ENCODE results near the gene IQCE. TPM values are rescaled to one million over a fixed set of nuclear protein-coding genes. Genes with fewer than 3 reads are reported as not detected.

The IQCE gene
- polyA plus RNA-seq, 3 donors: 1.8 to 8.4 (median 3.0) TPM

DNA sequence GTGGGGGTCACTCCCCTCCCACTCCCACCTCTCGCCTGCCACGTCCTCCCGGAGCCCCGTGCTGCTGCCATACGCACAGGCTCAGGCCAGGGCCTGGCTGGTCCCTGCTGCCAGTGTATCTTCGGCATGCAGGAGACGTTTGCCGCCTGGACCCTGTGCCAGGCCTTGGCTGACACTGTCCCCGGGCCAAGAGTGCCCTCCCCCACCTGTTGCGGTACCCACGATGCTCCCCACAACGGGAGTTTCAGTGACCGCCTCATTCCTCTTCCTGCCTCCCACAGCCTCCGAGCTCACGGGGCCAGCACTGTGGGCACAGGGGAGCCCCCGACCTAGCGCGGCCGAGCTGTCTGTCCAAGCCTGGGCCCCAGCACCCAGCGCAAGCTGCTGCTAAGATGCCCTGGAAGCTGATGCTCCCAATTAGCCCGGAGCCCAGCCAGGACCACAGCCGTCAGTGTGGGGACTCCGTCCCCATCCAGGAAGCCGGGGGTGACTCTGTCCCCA is 80.5 kb downstream of the IQCE start:
- Histone ChIP-seq H3K36me3 (replicated peaks in 1 of 2; ENCODE audit: control insufficient read depth in 1 of 2, insufficient read depth in 2 of 2, low read length in 2 of 2) (peaks cover 3 to 14% of the 10 kb centered on the region in 2 donors), H3K4me3 (replicated peaks in 1 of 3; ENCODE audit: low read depth in 2 of 3, low read length in 3 of 3) (no peak overlapping the region), H2AFZ (ENCODE audit: insufficient read depth, low read depth, low read length, poor library complexity, severe bottlenecking) (no peak overlapping the region), H3K4me2 (replicated peaks; ENCODE audit: extremely low read depth, low read length, poor library complexity, severe bottlenecking) (no peak overlapping the region), H3K27ac (ENCODE audit: low read depth in 1 of 2, low read length in 2 of 2) (peak overlapping the region in 1 of 2 donors; percentile 1), H3K4me1 (ENCODE audit: control insufficient read depth in 1 of 2, insufficient read depth in 2 of 2, low read length in 2 of 2) (peaks cover 91 to 92% of the 10 kb centered on the region in 2 donors), H4K20me1 (ENCODE audit: insufficient read depth, low read length) (peaks cover 68% of the 10 kb centered on the region), H3K9me3 (replicated peaks in 1 of 2; ENCODE audit: control insufficient read depth in 1 of 2, insufficient read depth in 1 of 2, low read length in 2 of 2) (no peaks in the 10 kb centered on the region), H3K27me3 (ENCODE audit: control insufficient read depth in 2 of 2, insufficient read depth in 2 of 2, low read length in 2 of 2) (no peaks in the 10 kb centered on the region), H3K9ac (ENCODE audit: insufficient read depth, low read length, poor library complexity, severe bottlenecking) (no peak overlapping the region), H3K79me2 (ENCODE audit: insufficient read depth, low read length) (peaks cover 98% of the 10 kb centered on the region)
- Mint-ChIP-seq H3K4me1 (peaks cover 74% of the 10 kb centered on the region), H3K36me3 (peaks cover 27 to 46% of the 10 kb centered on the region in 2 donors), H3K27ac (peak overlapping the region in 6 of 7 donors; percentile 14 to 84 (median 54)), H3K4me3 (no peak overlapping the region), H3K27me3 (ENCODE audit: low read depth in 3 of 3) (peaks cover 0 to 4% (median 0%) of the 10 kb centered on the region in 3 donors), H3K9me3 (peaks cover 0 to 5% (median 0%) of the 10 kb centered on the region in 7 donors)
- WGBS (ENCODE audit: insufficient coverage): 64% methylated on average over 21 of the region's 24 CpGs
- TF ChIP-seq, protein P1, sequence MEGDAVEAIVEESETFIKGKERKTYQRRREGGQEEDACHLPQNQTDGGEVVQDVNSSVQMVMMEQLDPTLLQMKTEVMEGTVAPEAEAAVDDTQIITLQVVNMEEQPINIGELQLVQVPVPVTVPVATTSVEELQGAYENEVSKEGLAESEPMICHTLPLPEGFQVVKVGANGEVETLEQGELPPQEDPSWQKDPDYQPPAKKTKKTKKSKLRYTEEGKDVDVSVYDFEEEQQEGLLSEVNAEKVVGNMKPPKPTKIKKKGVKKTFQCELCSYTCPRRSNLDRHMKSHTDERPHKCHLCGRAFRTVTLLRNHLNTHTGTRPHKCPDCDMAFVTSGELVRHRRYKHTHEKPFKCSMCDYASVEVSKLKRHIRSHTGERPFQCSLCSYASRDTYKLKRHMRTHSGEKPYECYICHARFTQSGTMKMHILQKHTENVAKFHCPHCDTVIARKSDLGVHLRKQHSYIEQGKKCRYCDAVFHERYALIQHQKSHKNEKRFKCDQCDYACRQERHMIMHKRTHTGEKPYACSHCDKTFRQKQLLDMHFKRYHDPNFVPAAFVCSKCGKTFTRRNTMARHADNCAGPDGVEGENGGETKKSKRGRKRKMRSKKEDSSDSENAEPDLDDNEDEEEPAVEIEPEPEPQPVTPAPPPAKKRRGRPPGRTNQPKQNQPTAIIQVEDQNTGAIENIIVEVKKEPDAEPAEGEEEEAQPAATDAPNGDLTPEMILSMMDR (IDR thresholded peaks at IDR 0.05): no peak
- intact Hi-C loops (cut with micrococcal nuclease): no loop called here
- DNase-seq: no peak

DNA sequence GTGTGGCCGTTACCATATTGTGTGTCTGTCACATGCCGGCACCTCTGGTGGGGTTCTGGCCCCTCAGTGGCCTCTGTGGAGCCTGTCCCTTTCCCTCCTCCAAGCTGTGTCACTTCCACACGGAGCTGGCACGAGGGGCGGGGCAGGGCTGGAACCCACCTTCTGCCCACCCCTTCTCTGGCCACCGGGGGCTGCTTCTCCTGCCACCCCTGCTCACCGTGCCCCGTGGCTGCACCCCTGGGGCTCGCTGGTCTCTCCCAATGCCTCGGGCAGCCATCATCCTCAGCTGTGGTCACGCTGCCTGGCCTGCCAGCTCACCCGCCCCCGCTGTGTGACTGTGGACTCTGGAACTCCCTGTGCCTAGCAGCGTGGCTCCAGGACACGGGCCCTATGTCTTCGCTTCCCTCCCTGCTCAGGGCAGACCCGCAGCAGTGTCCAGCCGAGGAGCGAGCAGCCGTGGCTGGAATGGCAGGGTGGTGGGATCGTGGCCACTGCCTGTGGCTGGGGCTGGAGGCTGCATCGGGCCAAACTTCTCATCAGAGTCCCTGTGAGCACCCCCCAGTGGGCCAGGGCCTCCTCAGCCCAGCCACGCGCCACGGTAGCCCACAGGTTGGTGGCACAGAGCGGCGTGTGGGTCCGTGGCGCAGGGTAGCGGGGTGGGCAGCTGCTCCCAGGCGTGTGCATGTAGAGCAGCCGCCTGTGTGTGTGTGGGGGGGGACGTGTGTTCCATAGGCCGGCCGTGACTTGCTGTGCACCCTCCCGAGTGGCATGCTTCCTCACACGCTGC is 81.1 kb downstream of the IQCE start:
- 92% methylated on average over 32 of the region's 37 CpGs for WGBS (ENCODE audit: insufficient coverage)
- peaks cover 0 to 5% (median 0%) of the 10 kb centered on the region in 7 donors for H3K9me3 Mint-ChIP-seq
- peaks cover 27 to 44% of the 10 kb centered on the region in 2 donors for H3K36me3 Mint-ChIP-seq
- Histone ChIP-seq H3K27ac (ENCODE audit: low read depth in 1 of 2, low read length in 2 of 2) (no peak overlapping the region), H3K79me2 (ENCODE audit: insufficient read depth, low read length) (peaks cover 98% of the 10 kb centered on the region), H3K4me2 (replicated peaks; ENCODE audit: extremely low read depth, low read length, poor library complexity, severe bottlenecking) (no peak overlapping the region), H4K20me1 (ENCODE audit: insufficient read depth, low read length) (peaks cover 68% of the 10 kb centered on the region), H3K9ac (ENCODE audit: insufficient read depth, low read length, poor library complexity, severe bottlenecking) (no peak overlapping the region), H2AFZ (ENCODE audit: insufficient read depth, low read depth, low read length, poor library complexity, severe bottlenecking) (no peak overlapping the region), H3K4me1 (ENCODE audit: control insufficient read depth in 1 of 2, insufficient read depth in 2 of 2, low read length in 2 of 2) (peaks cover 91 to 92% of the 10 kb centered on the region in 2 donors), H3K4me3 (replicated peaks in 1 of 3; ENCODE audit: low read depth in 2 of 3, low read length in 3 of 3) (no peak overlapping the region), H3K27me3 (ENCODE audit: control insufficient read depth in 2 of 2, insufficient read depth in 2 of 2, low read length in 2 of 2) (no peaks in the 10 kb centered on the region), H3K9me3 (replicated peaks in 1 of 2; ENCODE audit: control insufficient read depth in 1 of 2, insufficient read depth in 1 of 2, low read length in 2 of 2) (no peaks in the 10 kb centered on the region), H3K36me3 (replicated peaks in 1 of 2; ENCODE audit: control insufficient read depth in 1 of 2, insufficient read depth in 2 of 2, low read length in 2 of 2) (peaks cover 3 to 14% of the 10 kb centered on the region in 2 donors)
- no peak for DNase-seq
- intact Hi-C loops (cut with micrococcal nuclease): loop anchor here in 1 of 2 donors (5.0 kb wide), 1 partner anchor 33 kb away; no protein-coding TSS in a partner anchor
- peaks cover 0 to 4% (median 0%) of the 10 kb centered on the region in 3 donors for H3K27me3 Mint-ChIP-seq (ENCODE audit: low read depth in 3 of 3)
- H3K27ac Mint-ChIP-seq: peak overlapping the region in 6 of 7 donors; percentile 35 to 87 (median 64)
- H3K4me3 Mint-ChIP-seq: no peak overlapping the region
- TF ChIP-seq, protein P1 (IDR thresholded peaks at IDR 0.05): no peak
- peaks cover 79% of the 10 kb centered on the region for H3K4me1 Mint-ChIP-seq

Data from CD14-positive monocyte (primary cell).